NCI-H82 treated with DMSO at 0.1 percent for 48 hours (cell line): ENCODE measurements around the gene PHKG1.
"Not testable (repeated sequence)": the region's sequence is repeated elsewhere in the genome, so short reads cannot be mapped to it uniquely, and the experiment has no call there.

Experiments used
- DNase-seq: peaks from one replicate; lab custom pipeline; 2025; ENCODE audit not compliant: unreplicated experiment; lab: John Stamatoyannopoulos, UW

Gene PHKG1

GRCh38 chr7:56046721-56047445 lies 45.9 kb downstream of the PHKG1 start:
- no peak for DNase-seq

- DNase-seq, result not testable (repeated sequence)
Observed at GRCh38 chr7:56045758-56046157, 47.0 kb downstream of the PHKG1 start.

- no peak for DNase-seq
Observed at GRCh38 chr7:56040730-56041129, 52.0 kb downstream of the PHKG1 start.

GRCh38 chr7:56033671-56034432 lies 58.9 kb downstream of the PHKG1 start:
- peak; percentile 78 for DNase-seq

GRCh38 chr7:56032578-56032977 lies 60.2 kb downstream of the PHKG1 start:
- DNase-seq, result not testable (repeated sequence)

- not testable (repeated sequence) for DNase-seq
Observed at GRCh38 chr7:56031556-56031955, 61.2 kb downstream of the PHKG1 start.

- no peak for DNase-seq
Observed at GRCh38 chr7:56030340-56030739, 62.4 kb downstream of the PHKG1 start.
